Measurements from ENCODE around the gene MYO1B. TPM values are rescaled to one million over a fixed set of nuclear protein-coding genes. Genes with fewer than 3 reads are reported as not detected.

MYO1B gene
- total and polyA plus RNA-seq, 2 experiments from 2014 or later, result 26.4 to 70.6 TPM

DNA sequence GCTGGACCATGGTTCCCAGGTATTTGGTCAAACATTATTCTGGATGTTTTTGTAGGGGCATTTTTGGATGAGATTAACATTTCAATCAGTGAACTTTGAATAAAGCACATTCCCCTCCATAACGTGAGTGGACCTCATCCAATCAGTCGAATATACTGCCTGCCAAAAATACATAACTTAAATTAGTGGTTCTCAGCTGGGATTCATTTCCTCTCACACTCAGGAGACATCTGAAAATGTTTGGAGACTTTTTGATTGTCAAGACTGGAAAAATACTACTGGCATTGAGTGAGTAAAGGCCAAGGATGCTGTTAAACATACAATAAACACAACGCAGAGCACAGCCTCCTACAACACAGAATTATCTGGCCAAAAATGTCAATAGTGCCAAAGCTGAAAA lies 198.2 kb downstream of the MYO1B start:
- DNase-seq (ENCODE audit: low spot score) (no peak), ATAC-seq (no peak)
- TF ChIP-seq, protein P1, sequence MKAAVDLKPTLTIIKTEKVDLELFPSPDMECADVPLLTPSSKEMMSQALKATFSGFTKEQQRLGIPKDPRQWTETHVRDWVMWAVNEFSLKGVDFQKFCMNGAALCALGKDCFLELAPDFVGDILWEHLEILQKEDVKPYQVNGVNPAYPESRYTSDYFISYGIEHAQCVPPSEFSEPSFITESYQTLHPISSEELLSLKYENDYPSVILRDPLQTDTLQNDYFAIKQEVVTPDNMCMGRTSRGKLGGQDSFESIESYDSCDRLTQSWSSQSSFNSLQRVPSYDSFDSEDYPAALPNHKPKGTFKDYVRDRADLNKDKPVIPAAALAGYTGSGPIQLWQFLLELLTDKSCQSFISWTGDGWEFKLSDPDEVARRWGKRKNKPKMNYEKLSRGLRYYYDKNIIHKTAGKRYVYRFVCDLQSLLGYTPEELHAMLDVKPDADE (IDR thresholded peaks at IDR 0.05), result no peak
- TF ChIP-seq ZNF114 (CRISPR knock-in tag; IDR thresholded peaks at IDR 0.05), result no peak
- TF ChIP-seq ZNF331 (CRISPR knock-in tag; IDR thresholded peaks at IDR 0.05; ENCODE audit: low read depth), result no peak
- no peak for TF ChIP-seq CREB1 (CRISPR knock-in tag; IDR thresholded peaks at IDR 0.05; ENCODE audit: low read depth)
- TF ChIP-seq NANOG (IDR thresholded peaks at IDR 0.05; ENCODE audit: borderline replicate concordance), result no peak
- no peak for TF ChIP-seq EZH2phosphoT487 (IDR thresholded peaks at IDR 0.05; ENCODE audit: unreplicated experiment)
- no peak for TF ChIP-seq POLR2AphosphoS5 (IDR thresholded peaks at IDR 0.05; ENCODE audit: low read depth)
- TF ChIP-seq, protein P2, sequence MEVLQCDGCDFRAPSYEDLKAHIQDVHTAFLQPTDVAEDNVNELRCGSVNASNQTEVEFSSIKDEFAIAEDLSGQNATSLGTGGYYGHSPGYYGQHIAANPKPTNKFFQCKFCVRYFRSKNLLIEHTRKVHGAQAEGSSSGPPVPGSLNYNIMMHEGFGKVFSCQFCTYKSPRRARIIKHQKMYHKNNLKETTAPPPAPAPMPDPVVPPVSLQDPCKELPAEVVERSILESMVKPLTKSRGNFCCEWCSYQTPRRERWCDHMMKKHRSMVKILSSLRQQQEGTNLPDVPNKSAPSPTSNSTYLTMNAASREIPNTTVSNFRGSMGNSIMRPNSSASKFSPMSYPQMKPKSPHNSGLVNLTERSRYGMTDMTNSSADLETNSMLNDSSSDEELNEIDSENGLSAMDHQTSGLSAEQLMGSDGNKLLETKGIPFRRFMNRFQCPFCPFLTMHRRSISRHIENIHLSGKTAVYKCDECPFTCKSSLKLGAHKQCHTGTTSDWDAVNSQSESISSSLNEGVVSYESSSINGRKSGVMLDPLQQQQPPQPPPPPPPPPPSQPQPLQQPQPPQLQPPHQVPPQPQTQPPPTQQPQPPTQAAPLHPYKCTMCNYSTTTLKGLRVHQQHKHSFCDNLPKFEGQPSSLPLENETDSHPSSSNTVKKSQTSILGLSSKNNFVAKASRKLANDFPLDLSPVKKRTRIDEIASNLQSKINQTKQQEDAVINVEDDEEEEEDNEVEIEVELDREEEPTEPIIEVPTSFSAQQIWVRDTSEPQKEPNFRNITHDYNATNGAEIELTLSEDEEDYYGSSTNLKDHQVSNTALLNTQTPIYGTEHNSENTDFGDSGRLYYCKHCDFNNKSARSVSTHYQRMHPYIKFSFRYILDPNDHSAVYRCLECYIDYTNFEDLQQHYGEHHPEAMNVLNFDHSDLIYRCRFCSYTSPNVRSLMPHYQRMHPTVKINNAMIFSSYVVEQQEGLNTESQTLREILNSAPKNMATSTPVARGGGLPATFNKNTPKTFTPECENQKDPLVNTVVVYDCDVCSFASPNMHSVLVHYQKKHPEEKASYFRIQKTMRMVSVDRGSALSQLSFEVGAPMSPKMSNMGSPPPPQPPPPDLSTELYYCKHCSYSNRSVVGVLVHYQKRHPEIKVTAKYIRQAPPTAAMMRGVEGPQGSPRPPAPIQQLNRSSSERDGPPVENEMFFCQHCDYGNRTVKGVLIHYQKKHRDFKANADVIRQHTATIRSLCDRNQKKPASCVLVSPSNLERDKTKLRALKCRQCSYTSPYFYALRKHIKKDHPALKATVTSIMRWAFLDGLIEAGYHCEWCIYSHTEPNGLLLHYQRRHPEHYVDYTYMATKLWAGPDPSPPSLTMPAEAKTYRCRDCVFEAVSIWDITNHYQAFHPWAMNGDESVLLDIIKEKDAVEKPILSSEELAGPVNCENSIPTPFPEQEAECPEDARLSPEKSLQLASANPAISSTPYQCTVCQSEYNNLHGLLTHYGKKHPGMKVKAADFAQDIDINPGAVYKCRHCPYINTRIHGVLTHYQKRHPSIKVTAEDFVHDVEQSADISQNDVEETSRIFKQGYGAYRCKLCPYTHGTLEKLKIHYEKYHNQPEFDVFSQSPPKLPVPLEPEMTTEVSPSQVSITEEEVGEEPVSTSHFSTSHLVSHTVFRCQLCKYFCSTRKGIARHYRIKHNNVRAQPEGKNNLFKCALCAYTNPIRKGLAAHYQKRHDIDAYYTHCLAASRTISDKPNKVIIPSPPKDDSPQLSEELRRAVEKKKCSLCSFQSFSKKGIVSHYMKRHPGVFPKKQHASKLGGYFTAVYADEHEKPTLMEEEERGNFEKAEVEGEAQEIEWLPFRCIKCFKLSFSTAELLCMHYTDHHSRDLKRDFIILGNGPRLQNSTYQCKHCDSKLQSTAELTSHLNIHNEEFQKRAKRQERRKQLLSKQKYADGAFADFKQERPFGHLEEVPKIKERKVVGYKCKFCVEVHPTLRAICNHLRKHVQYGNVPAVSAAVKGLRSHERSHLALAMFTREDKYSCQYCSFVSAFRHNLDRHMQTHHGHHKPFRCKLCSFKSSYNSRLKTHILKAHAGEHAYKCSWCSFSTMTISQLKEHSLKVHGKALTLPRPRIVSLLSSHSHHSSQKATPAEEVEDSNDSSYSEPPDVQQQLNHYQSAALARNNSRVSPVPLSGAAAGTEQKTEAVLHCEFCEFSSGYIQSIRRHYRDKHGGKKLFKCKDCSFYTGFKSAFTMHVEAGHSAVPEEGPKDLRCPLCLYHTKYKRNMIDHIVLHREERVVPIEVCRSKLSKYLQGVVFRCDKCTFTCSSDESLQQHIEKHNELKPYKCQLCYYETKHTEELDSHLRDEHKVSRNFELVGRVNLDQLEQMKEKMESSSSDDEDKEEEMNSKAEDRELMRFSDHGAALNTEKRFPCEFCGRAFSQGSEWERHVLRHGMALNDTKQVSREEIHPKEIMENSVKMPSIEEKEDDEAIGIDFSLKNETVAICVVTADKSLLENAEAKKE (CRISPR knock-in tag; IDR thresholded peaks at IDR 0.05), result no peak
- TF ChIP-seq STAT1 (IDR thresholded peaks at IDR 0.05; ENCODE audit: unreplicated experiment), result no peak
- no peak for TF ChIP-seq EZH2 (IDR thresholded peaks at IDR 0.05; ENCODE audit: low read depth, unreplicated experiment)
- TF ChIP-seq JUNB (IDR thresholded peaks at IDR 0.05; ENCODE audit: unreplicated experiment), result no peak
- TF ChIP-seq, protein P3, sequence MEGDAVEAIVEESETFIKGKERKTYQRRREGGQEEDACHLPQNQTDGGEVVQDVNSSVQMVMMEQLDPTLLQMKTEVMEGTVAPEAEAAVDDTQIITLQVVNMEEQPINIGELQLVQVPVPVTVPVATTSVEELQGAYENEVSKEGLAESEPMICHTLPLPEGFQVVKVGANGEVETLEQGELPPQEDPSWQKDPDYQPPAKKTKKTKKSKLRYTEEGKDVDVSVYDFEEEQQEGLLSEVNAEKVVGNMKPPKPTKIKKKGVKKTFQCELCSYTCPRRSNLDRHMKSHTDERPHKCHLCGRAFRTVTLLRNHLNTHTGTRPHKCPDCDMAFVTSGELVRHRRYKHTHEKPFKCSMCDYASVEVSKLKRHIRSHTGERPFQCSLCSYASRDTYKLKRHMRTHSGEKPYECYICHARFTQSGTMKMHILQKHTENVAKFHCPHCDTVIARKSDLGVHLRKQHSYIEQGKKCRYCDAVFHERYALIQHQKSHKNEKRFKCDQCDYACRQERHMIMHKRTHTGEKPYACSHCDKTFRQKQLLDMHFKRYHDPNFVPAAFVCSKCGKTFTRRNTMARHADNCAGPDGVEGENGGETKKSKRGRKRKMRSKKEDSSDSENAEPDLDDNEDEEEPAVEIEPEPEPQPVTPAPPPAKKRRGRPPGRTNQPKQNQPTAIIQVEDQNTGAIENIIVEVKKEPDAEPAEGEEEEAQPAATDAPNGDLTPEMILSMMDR (conservative IDR thresholded peaks at IDR 0.05; ENCODE audit: low read depth in 2 of 2), result no peak
- TF ChIP-seq, protein P4, sequence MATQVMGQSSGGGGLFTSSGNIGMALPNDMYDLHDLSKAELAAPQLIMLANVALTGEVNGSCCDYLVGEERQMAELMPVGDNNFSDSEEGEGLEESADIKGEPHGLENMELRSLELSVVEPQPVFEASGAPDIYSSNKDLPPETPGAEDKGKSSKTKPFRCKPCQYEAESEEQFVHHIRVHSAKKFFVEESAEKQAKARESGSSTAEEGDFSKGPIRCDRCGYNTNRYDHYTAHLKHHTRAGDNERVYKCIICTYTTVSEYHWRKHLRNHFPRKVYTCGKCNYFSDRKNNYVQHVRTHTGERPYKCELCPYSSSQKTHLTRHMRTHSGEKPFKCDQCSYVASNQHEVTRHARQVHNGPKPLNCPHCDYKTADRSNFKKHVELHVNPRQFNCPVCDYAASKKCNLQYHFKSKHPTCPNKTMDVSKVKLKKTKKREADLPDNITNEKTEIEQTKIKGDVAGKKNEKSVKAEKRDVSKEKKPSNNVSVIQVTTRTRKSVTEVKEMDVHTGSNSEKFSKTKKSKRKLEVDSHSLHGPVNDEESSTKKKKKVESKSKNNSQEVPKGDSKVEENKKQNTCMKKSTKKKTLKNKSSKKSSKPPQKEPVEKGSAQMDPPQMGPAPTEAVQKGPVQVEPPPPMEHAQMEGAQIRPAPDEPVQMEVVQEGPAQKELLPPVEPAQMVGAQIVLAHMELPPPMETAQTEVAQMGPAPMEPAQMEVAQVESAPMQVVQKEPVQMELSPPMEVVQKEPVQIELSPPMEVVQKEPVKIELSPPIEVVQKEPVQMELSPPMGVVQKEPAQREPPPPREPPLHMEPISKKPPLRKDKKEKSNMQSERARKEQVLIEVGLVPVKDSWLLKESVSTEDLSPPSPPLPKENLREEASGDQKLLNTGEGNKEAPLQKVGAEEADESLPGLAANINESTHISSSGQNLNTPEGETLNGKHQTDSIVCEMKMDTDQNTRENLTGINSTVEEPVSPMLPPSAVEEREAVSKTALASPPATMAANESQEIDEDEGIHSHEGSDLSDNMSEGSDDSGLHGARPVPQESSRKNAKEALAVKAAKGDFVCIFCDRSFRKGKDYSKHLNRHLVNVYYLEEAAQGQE (IDR thresholded peaks at IDR 0.05; ENCODE audit: unreplicated experiment), result no peak
- H3K4me3 ChIP-seq, result no peak overlapping the region
- no peaks in the 10 kb centered on the region for H3K9me2 ChIP-seq (ENCODE audit: insufficient read depth)
- H3K79me2 ChIP-seq (replicated peaks; ENCODE audit: insufficient read depth), result no peaks in the 10 kb centered on the region
- no peaks in the 10 kb centered on the region for H3F3A ChIP-seq (replicated peaks; ENCODE audit: low read depth)
- H4K20me1 ChIP-seq (replicated peaks; ENCODE audit: insufficient read depth), result no peaks in the 10 kb centered on the region
- H3K4me3 Mint-ChIP-seq, result no peak overlapping the region
- H2AFZ ChIP-seq, result no peak overlapping the region
- no peaks in the 10 kb centered on the region for H3K27me3 ChIP-seq (ENCODE audit: insufficient read depth)
- H3K36me3 ChIP-seq (ENCODE audit: insufficient read depth), result no peaks in the 10 kb centered on the region
- no peaks in the 10 kb centered on the region for H3K4me1 ChIP-seq (ENCODE audit: insufficient read depth)
- no peaks in the 10 kb centered on the region for H3K4me1 Mint-ChIP-seq
- no peaks in the 10 kb centered on the region for H3K36me3 Mint-ChIP-seq (ENCODE audit: low read depth)
- H3K27me3 Mint-ChIP-seq (ENCODE audit: insufficient read depth, low read depth, poor library complexity), result no peaks in the 10 kb centered on the region
- H3K4me2 ChIP-seq, result no peak overlapping the region
- H3K9me3 Mint-ChIP-seq, result no peaks in the 10 kb centered on the region
- H3K27ac ChIP-seq (ENCODE audit: low read depth), result no peak overlapping the region
- no peak overlapping the region for H3K27ac Mint-ChIP-seq
